HepG2 (cell line): ENCODE results near the gene SIRPA.
"Not testable (repeated sequence)": the region's sequence is repeated elsewhere in the genome, so short reads cannot be mapped to it uniquely, and the experiment has no call there.

Experiments used
- ATF1 ChIP-seq: IDR thresholded peaks from 2 replicates; pipeline ENCODE4 v1.6.1; 2016; ENCODE audit warnings: mild to moderate bottlenecking, control low read depth
- CBX2 ChIP-seq, 2 experiments: fragments of 200-600 bp in 1 of 2; sonication (generic); formaldehyde crosslinking in 1 of 2; IDR thresholded peaks; 2 replicates each; pipeline versions ENCODE4 v1.7.0 to v1.8.1; 2018 to 2022; ENCODE audit warnings: low read depth in 2 of 2, low read length in 1 of 2, mild to moderate bottlenecking in 1 of 2, missing genetic modification reagents in 1 of 2
- CTCF ChIP-seq: sonication (generic); formaldehyde crosslinking; IDR thresholded peaks from 2 replicates; pipeline ENCODE4 v1.5.0; 2020; ENCODE audit warnings: mild to moderate bottlenecking, missing genetic modification reagents, moderate library complexity
- KAT2B ChIP-seq: fragments of 150-350 bp; IDR thresholded peaks from 2 replicates; pipeline ENCODE4 v1.6.1; 2014; ENCODE audit warnings: low read depth, low read length, borderline replicate concordance
- KIAA2018 ChIP-seq: sonication (generic); formaldehyde crosslinking; IDR thresholded peaks from 2 replicates; pipeline ENCODE4 v1.5.0; 2020; ENCODE audit warnings: mild to moderate bottlenecking, missing genetic modification reagents, borderline replicate concordance
- KMT2B ChIP-seq: IDR thresholded peaks from 2 replicates; pipeline ENCODE4 v1.6.1; 2016; ENCODE audit warnings: missing genetic modification reagents, missing compliant biosample characterization
- MTA1 ChIP-seq: sonication (generic); formaldehyde crosslinking; IDR thresholded peaks from 2 replicates; pipeline ENCODE4 v1.4.0; 2020; ENCODE audit warnings: missing genetic modification reagents, mild to moderate bottlenecking, borderline replicate concordance
- PHB2 ChIP-seq: fragments of 450-650 bp; IDR thresholded peaks from 2 replicates; pipeline ENCODE4 v1.6.1; 2018; ENCODE audit not compliant: partially characterized antibody
- POLR2A ChIP-seq, 2 experiments: IDR thresholded peaks; 2 replicates each; pipeline ENCODE4 v1.6.1; 2011; ENCODE audit warnings: low read depth in 2 of 2, low read length in 2 of 2, mild to moderate bottlenecking in 1 of 2, moderate library complexity in 1 of 2; ENCODE audit not compliant: insufficient read depth in 1 of 2
- SATB2 ChIP-seq: sonication (generic); formaldehyde crosslinking; IDR thresholded peaks from 2 replicates; pipeline ENCODE4 v1.5.0; 2020; ENCODE audit warnings: missing genetic modification reagents
- ZNF18 ChIP-seq: sonication (generic); formaldehyde crosslinking; IDR thresholded peaks from 2 replicates; pipeline ENCODE4 v1.8.0; 2022; ENCODE audit warnings: mild to moderate bottlenecking, missing genetic modification reagents; ENCODE audit not compliant: insufficient replicate concordance
- ZNF543 ChIP-seq: sonication (generic); formaldehyde crosslinking; IDR thresholded peaks from 2 replicates; pipeline ENCODE4 v1.4.0; 2020; ENCODE audit warnings: mild to moderate bottlenecking, missing genetic modification reagents

GRCh38 chr20:1921985-1922384 is 26.8 kb downstream of the SIRPA start:
- TF ChIP-seq SATB2; KAT2B; KMT2B (CRISPR knock-in tag); ZNF18 (CRISPR knock-in tag); KIAA2018 (CRISPR knock-in tag); POLR2A (IDR thresholded peaks at IDR 0.05; ENCODE audit: insufficient read depth in 1 of 2, low read depth in 2 of 2, low read length in 2 of 2); MTA1; CBX2 (IDR thresholded peaks at IDR 0.05; ENCODE audit: low read depth, low read length); CBX2 (CRISPR knock-in tag; IDR thresholded peaks at IDR 0.05; ENCODE audit: low read depth); PHB2; CTCF (CRISPR knock-in tag); ZNF543 (CRISPR knock-in tag); ATF1: not testable (repeated sequence)
